Activated CD4-positive, alpha-beta T cell treated with anti-CD3 and anti-CD28 coated beads, Interleukin-2, Interleukin-6, amounts not matched to agents 100 ng/mL and 50 ng/mL, durations not matched to agents 16 hours and 8 hours (primary cell): ENCODE results near the gene SGK1.

Experiments
- DNase-seq: peaks from one replicate; pipeline ENCODE4 v3.0.0-alpha.2; 2020

SGK1 gene

GRCh38 chr6:134165561-134166201 is 152.2 kb downstream of the SGK1 start:
- DNase-seq: no peak

- DNase-seq: no peak
Measured at GRCh38 chr6:134164300-134164699, 153.6 kb downstream of the SGK1 start.

DNA sequence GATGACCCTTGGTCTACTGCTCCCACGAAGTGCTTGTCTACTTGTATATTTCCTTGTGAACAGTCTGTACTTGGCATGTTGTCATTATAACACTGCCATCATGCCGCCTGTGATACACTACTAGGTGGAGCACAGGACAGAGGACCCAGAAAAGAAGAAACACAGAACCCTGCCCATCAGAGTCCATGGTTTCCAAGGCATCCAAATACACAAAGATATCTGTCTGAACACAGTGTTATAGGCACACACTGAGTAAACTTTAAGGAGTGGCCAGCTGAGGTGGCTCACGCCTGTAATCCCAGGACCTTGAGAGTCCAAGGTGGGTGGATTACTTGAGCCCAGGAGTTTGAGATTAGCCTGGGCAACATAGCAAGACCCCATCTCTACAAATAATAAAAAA is 155.0 kb downstream of the SGK1 start:
- DNase-seq: no peak

DNA sequence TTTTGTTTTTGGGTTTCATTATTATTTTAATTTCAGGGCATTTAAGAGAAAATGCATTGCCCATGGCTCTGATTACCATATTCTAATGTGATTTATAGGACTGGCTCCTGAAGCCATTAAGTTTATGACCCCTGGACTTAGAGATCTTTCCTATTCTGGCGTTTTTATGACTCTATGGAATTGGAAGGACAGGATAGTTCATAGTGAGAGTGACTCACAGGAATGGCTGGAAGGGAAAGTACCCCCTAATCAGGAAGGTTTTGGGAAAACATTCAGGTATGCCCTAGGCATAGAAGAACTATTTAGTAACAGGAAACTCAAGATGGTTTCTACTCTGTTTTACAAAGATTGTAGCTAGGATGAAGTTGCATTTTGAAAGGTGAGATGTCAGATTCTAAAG is 156.9 kb downstream of the SGK1 start:
- DNase-seq: no peak

DNA sequence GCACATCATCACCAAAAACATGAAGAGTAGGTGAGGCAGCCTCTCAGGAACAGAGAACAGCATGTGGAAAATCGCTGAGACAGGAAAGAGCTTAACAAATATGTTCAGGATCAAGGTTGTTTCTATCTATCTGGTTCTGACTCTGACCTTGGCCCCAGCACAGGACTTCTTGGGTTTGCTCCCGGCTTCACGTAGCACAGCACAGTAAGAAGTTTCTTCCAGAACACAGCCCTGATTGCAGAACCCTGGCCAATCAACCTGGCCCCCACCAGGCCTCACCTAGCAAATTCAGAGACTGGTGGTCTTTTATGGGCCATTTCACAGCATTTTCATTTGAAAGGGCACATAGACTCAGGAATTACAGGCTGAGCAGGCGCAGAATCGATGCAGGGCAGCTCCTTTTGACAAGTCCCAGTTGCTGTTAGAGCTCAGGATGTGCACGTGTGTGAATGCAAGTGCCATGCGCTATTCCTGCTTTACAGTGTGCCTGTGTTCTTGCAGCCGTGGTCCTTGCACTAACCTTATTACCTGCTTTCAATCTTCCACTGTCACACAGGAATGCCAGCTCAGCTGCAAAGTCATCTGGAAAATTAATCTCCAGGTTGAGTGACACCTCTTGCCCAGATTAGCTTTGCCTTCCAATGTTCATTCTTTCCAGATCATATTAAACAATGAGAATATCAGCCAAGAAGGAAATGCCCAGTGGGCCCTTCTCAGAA is 165.0 kb downstream of the SGK1 start:
- no peak for DNase-seq

GRCh38 chr6:134148566-134148965 is 169.3 kb downstream of the SGK1 start:
- no peak for DNase-seq

GRCh38 chr6:134147034-134147533 is 170.8 kb downstream of the SGK1 start:
- no peak for DNase-seq

DNA sequence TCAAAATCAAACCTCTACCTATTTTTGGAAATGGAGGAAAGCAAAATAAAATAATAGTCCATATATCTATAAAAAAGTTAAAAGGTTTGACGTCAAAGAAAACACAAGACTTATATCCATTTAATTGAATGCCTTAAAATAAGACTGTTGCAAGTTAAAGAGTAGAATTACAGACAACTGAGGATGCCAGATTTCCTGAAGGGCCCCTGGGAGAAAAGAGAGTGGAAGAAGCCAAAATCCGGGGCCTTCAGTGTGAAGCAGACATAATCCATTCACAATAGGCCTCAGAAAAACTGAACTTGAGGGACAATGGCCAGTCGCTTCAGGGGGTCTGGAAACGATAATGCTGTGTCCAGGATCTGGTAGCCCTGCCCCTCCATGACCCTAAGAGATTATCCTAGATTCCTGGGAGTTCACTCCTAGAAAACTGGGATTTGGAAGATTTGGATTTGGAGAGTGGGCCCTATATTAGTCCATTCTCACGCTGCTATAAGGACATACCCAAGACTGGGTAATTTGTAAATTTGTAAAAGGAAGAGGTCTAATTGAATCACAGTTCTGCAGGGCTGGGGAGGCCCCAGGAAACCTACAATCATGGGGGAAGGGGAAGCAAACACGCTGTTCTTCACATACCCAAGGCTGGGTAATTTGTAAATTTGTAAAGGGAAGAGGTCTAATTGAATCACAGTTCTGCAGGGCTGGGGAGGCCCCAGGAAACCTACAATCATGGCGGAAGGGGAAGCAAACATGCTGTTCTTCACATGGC is 171.5 kb downstream of the SGK1 start:
- DNase-seq: no peak

GRCh38 chr6:134145786-134146185 is 172.1 kb downstream of the SGK1 start:
- no peak for DNase-seq

DNA sequence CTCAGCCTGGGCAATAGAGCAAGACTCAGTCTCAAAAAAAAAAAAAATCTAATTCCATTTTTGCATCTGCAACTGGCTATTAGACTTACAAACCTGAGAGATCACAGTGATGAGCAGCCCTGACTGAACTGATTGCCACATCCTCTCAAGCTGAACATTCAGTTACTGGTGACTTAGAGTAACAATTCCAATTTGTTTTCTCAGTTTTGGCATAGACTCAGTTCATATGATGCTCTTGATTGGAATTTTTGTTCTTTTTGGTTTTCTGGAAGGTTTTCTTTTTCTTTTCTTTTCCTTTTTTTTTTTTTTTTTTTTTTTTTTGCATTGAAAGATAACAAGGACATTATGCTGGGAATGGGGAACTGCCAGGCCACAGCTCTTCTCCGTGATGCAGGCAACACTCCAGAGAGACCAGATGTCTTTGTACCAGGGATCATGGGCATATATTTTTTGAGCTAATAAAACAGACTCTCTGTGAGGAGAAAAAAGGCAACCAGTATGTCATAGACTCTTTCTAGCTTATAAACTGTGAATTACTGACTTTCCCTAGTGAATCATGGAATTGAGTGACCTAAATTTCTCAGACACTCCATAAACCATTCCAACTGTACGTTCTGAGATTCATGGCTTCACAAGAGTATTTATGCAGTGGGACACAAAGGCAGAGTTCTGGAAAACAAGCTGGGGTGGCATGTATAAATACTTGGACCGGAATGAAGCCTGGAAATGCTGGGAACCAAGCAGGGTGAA is 179.5 kb downstream of the SGK1 start:
- no peak for DNase-seq

DNA sequence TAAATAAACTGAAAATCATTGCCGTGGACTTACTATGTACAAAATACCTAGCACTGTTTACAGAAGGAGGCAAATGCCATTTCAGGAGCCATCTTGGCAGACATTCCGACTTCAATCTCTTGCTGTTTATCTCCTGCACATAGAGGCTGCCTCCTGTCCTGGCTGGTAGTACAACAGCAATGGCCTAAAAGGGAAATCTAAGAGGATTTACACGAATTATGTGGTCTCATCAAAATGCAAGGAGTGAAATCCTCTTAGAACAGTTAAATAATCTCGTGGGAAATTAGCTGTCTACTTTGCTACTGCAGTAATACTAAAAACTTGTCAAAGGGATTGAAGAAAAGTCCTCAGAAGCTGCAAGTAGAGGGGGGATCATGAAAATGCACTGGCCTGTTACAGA is 183.3 kb downstream of the SGK1 start:
- no peak for DNase-seq

DNA sequence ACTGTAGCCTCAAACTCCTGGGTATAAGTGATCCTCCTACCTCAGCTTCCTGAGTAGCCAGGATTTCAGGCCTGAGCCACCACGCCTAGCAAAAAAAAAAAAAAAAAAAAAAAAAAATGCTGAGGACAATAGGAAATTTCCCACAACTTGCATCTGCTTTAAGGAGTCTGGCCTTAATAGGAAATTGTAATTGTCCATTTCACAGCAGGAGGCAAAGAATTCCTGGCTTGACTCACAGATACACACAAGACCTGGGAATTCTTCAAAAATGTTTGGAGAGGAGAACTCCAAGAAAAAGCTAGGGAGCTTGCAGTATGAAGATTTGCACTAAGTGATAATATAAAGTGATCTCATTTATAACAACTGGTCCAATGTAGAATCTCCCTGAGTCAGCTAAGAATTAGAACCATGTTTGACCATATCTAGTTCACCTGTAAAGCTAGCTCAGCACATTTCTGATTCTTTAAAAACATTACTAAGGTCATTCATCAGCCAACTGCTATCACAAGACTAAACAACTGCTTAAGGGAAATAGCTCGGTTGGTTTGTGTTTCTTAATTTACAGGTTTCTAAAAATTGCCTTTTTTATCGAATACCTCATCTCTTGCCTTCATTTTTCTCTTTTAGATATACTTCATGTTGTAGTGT is 185.3 kb downstream of the SGK1 start:
- DNase-seq: no peak

DNA sequence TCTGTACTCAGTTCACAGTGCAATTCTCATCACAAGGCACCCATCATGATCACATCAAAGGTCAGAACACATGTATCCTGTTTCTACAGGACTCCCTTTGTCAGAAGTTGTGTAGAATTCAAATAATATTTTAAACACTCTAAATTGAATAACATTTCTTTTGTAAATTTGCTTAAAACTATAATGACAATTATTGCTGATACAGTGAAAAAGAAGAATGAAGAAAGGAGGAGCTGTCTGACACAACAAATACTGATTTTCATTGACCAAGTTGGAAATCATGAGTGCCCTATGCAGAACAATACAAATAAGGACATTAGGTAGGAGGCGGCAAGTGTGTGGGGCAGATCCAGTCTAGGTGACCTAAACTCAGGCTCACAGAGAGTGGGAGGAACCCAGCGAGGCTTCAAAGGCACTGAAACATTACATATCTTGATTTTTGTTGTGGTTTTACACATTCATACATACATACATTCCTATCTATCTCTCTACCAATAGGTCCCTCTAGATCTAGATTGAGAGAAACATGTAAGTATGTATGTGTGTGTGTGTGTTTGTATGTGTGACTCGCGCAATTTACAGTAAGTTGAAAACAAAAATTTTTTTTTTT is 186.3 kb downstream of the SGK1 start:
- DNase-seq: no peak

GRCh38 chr6:134128146-134128545 is 189.8 kb downstream of the SGK1 start:
- no peak for DNase-seq

DNA sequence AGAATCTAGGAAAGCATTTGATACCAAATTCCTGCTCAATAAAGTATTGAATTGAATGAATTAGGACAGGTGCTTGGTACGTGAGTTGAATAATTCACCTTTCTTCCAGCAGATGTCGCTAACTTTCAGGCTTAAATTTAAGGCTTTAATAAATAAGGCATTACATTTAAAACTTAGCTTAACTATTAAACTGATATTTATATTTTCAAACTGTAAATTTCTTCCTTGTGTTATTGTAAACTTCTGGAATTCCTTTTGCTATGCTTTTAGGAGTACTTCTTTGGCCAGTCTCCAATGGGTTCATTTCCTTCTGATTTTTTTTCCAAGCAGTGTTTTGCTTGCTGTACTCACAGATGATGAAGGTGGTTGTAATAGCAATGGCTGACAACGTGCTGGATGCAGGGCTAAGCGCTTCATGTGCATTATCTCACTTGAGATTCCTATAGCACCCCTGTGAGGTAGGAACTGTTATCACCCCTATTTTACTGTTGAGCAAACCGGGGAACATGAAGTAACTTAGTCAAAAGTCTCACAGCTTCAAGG is 194.2 kb downstream of the SGK1 start:
- DNase-seq: peak; percentile 47

- DNase-seq: no peak
Measured at GRCh38 chr6:134122775-134123174, 195.1 kb downstream of the SGK1 start.

DNA sequence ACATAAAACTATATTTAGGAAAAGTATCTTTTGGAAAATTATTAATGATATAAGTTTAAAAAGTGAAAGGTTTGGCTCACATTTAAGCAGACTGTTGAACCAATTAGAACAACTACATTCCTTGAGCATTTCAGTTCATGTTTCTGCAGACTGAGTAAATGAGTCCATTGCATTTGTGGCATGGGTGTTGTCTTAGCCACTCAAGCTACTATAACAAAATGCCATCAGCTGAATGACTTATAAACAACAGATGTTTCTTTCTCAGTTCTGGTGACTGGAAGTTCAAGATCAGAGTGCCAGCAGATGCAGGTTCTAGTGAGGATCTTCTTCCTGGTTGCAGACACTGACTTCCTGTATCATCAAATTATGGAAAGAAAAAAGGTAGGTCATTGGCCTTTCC is 198.4 kb downstream of the SGK1 start:
- no peak for DNase-seq
